K562 (cell line): ENCODE data around the gene WNT7B. TPM values are rescaled to one million over a fixed set of nuclear protein-coding genes. Genes with fewer than 3 reads are reported as not detected.

Source experiments
- DPF2 ChIP-seq: fragments of 450-650 bp; IDR thresholded peaks from 2 replicates; pipeline ENCODE4 v1.6.1; 2016
- MYC ChIP-seq, 2 experiments: fragments of 250-450 bp in 1 of 2; sonication (Bioruptor Pico) in 1 of 2; IDR thresholded peaks; 2 replicates each; pipeline versions ENCODE4 v1.5.1 to v1.6.1; 2012 to 2021; ENCODE audit warnings: low read depth in 2 of 2, borderline replicate concordance in 1 of 2, improper control_type of control experiment in 1 of 2, low read length in 1 of 2, mild to moderate bottlenecking in 1 of 2, moderate library complexity in 1 of 2
- polyA plus RNA-seq, 8 experiments: library from polyadenylated mRNA; depleted of rRNA in 4 of 8; stranded (reverse) in 5 of 8; unstranded in 3 of 8; fragments of >200 nt; fragmentation: Nextera tagmentation in 2 of 8; fragmentation: Illumina TruSeq in 1 of 8; extraction: Ambion mirVana in 2 of 8; extraction: Trizol in 1 of 8; gene quantifications; 2 replicates each; pipeline versions ENCODE4 v1.2.1 to v1.2.3, GENCODE V29; 2011 to 2014; ENCODE audit warnings: inconsistent platforms in 1 of 8, missing spikeins in 1 of 8
- total RNA-seq, 7 experiments: library from RNA; depleted of rRNA in 6 of 7; stranded (reverse); fragments of >200 nt in 6 of 7; fragmentation: Illumina TruSeq in 2 of 7; extraction: Trizol in 2 of 7; gene quantifications; 2 replicates each; pipeline versions ENCODE4 v1.2.1 to v1.2.3, GENCODE V29; 2011 to 2021; ENCODE audit warnings: low replicate concordance in 1 of 7
- TF ChIP-seq, protein P1 (sequence below): fragments of 450-650 bp; IDR thresholded peaks from 2 replicates; pipeline ENCODE4 v1.6.1; 2017; ENCODE audit warnings: antibody characterized with exemption, mild to moderate bottlenecking
- TF ChIP-seq, protein P2 (sequence below), 2 experiments: fragments of 450-650 bp in 1 of 2; IDR thresholded peaks; 2 replicates each; pipeline ENCODE4 v1.6.1; 2011 to 2017; ENCODE audit warnings: low read depth in 2 of 2, antibody characterized with exemption in 1 of 2, borderline replicate concordance in 1 of 2, low read length in 1 of 2, mild to moderate bottlenecking in 1 of 2, mixed read lengths in 1 of 2; ENCODE audit not compliant: control insufficient read depth in 1 of 2

The WNT7B gene
- total and polyA plus RNA-seq, 9 of the 15 experiments (the other 6 are each of a cell fraction or from before 2014, with no cell fraction given) = not detected

DNA sequence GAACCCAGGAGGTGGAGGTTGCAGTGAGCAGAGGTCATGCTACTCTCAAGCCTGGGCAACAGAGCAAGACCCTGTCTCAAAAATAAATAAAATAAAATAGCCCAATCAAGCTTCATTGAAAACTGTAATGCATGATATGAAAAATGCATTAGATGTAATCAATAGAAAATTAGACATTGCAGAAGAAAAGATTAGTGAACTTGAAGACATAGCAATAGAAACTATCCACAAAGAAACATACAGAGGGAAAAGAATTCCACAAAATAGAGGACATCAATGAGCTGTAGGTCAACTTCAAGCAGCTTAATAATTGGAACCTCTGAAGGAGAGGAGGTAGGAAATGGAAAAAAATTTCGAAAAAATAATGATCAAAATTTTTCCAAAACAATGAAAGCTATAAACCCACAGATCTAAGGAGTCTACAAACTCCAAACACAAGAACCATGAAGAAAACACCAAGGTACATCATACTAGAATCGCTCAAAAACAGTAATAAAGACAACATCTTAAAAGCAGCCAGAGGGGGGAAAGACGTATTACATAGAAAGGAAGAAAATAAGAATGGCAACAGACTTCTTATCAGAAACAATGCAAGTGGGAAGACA lies 104.2 kb downstream of the WNT7B start (continued):
- TF ChIP-seq, protein P1, sequence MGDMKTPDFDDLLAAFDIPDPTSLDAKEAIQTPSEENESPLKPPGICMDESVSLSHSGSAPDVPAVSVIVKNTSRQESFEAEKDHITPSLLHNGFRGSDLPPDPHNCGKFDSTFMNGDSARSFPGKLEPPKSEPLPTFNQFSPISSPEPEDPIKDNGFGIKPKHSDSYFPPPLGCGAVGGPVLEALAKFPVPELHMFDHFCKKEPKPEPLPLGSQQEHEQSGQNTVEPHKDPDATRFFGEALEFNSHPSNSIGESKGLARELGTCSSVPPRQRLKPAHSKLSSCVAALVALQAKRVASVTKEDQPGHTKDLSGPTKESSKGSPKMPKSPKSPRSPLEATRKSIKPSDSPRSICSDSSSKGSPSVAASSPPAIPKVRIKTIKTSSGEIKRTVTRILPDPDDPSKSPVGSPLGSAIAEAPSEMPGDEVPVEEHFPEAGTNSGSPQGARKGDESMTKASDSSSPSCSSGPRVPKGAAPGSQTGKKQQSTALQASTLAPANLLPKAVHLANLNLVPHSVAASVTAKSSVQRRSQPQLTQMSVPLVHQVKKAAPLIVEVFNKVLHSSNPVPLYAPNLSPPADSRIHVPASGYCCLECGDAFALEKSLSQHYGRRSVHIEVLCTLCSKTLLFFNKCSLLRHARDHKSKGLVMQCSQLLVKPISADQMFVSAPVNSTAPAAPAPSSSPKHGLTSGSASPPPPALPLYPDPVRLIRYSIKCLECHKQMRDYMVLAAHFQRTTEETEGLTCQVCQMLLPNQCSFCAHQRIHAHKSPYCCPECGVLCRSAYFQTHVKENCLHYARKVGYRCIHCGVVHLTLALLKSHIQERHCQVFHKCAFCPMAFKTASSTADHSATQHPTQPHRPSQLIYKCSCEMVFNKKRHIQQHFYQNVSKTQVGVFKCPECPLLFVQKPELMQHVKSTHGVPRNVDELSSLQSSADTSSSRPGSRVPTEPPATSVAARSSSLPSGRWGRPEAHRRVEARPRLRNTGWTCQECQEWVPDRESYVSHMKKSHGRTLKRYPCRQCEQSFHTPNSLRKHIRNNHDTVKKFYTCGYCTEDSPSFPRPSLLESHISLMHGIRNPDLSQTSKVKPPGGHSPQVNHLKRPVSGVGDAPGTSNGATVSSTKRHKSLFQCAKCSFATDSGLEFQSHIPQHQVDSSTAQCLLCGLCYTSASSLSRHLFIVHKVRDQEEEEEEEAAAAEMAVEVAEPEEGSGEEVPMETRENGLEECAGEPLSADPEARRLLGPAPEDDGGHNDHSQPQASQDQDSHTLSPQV = no peak
- TF ChIP-seq MYC (IDR thresholded peaks at IDR 0.05; ENCODE audit: low read depth, low read length) (no peak), MYC (CRISPR knock-in tag; IDR thresholded peaks at IDR 0.05; ENCODE audit: borderline replicate concordance, low read depth) (no peak), DPF2 (no peak)
- TF ChIP-seq, protein P2, sequence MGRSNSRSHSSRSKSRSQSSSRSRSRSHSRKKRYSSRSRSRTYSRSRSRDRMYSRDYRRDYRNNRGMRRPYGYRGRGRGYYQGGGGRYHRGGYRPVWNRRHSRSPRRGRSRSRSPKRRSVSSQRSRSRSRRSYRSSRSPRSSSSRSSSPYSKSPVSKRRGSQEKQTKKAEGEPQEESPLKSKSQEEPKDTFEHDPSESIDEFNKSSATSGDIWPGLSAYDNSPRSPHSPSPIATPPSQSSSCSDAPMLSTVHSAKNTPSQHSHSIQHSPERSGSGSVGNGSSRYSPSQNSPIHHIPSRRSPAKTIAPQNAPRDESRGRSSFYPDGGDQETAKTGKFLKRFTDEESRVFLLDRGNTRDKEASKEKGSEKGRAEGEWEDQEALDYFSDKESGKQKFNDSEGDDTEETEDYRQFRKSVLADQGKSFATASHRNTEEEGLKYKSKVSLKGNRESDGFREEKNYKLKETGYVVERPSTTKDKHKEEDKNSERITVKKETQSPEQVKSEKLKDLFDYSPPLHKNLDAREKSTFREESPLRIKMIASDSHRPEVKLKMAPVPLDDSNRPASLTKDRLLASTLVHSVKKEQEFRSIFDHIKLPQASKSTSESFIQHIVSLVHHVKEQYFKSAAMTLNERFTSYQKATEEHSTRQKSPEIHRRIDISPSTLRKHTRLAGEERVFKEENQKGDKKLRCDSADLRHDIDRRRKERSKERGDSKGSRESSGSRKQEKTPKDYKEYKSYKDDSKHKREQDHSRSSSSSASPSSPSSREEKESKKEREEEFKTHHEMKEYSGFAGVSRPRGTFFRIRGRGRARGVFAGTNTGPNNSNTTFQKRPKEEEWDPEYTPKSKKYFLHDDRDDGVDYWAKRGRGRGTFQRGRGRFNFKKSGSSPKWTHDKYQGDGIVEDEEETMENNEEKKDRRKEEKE (IDR thresholded peaks at IDR 0.05; ENCODE audit: borderline replicate concordance in 1 of 2, control insufficient read depth in 1 of 2, low read depth in 2 of 2, low read length in 1 of 2) = no peak
- TF ChIP-seq, all 486 proteins: peak for 2
